Upper lobe of left lung (tissue), 6 donors: Measurements from ENCODE around the gene EYS. TPM values are rescaled to one million over a fixed set of nuclear protein-coding genes. Genes with fewer than 3 reads are reported as not detected.

ENCODE experiments used
- ATAC-seq, 2 donors: fragments of 200-7000 bp; cut with Tn5 transposase; one replicate each; pipeline ENCODE4 v1.9.1; 2022; ENCODE audit warnings: mild to moderate bottlenecking in 2 of 2, moderate library complexity in 2 of 2; ENCODE audit not compliant: low FRiP score in 2 of 2
- DNase-seq, 2 donors: peaks; one replicate each; pipeline ENCODE4 v3.0.0-alpha.2; 2019 to 2020
- H3K27ac ChIP-seq, 4 donors: fragments of 200-600 bp; sonication (generic); one replicate each; pipeline ENCODE4 v1.5.1; 2016 to 2019
- H3K27me3 ChIP-seq, 4 donors: fragments of 200-600 bp; sonication (generic); one replicate each; pipeline ENCODE4 v1.5.1; 2017 to 2019
- H3K36me3 ChIP-seq, 4 donors: fragments of 200-600 bp; sonication (generic); one replicate each; pipeline ENCODE4 v1.5.1; 2016 to 2019
- H3K4me1 ChIP-seq, 4 donors: fragments of 200-600 bp; sonication (generic); one replicate each; pipeline ENCODE4 v1.5.1; 2018 to 2019
- H3K4me3 ChIP-seq, 4 donors: fragments of 200-600 bp; sonication (generic); one replicate each; pipeline ENCODE4 v1.5.1; 2017 to 2019; ENCODE audit warnings: mild to moderate bottlenecking in 2 of 4, moderate library complexity in 1 of 4
- H3K9me3 ChIP-seq, 4 donors: fragments of 200-600 bp; sonication (generic); one replicate each; pipeline ENCODE4 v1.5.1; 2018 to 2019
- EP300 ChIP-seq, 4 donors: sonication (generic); formaldehyde crosslinking; IDR thresholded peaks; one replicate each; pipeline ENCODE4 v1.5.1; 2017; ENCODE audit warnings: antibody characterized with exemption in 4 of 4, control low read depth in 2 of 4
- POLR2A ChIP-seq, 4 donors: fragments of 450-650 bp; IDR thresholded peaks; one replicate each; pipeline ENCODE4 v1.5.1; 2016 to 2017; ENCODE audit warnings: antibody characterized with exemption in 4 of 4, mild to moderate bottlenecking in 2 of 4
- POLR2AphosphoS5 ChIP-seq, 2 donors: sonication (generic); formaldehyde crosslinking; IDR thresholded peaks; one replicate each; pipeline ENCODE4 v1.5.1; 2017; ENCODE audit warnings: antibody characterized with exemption in 2 of 2
- WGBS, 2 donors: methylation state at CpG; one replicate each; pipeline ENCODE4 v1.1.5; 2017 to 2018; 5-methylcytosine and 5-hydroxymethylcytosine counted together
- total RNA-seq, 6 donors: library from RNA; depleted of rRNA in 4 of 6; stranded (reverse); fragments of >200 nt in 4 of 6; gene quantifications; one replicate each; pipeline versions ENCODE4 v1.1.0 to v1.2.1, GENCODE V29; 2016 to 2021
- TF ChIP-seq, protein P1 (sequence below), 6 experiments: fragments of 450-650 bp in 4 of 6; fragments of 200-600 bp in 2 of 6; sonication (generic) in 2 of 6; IDR thresholded peaks; one replicate each; pipeline ENCODE4 v1.5.1; 2016 to 2019; ENCODE audit warnings: antibody characterized with exemption in 6 of 6
- donor health status: DM: no; HTN: no; CAD: no; lungs with moderate emphysema.
- donor health status: DM: no; HTN: yes; CAD: no; lungs with severe emphysema.

EYS gene
- total RNA-seq, 6 donors from 2014 or later, result under 0.01 to 0.46 (median 0.28) TPM; not detected in 2

DNA sequence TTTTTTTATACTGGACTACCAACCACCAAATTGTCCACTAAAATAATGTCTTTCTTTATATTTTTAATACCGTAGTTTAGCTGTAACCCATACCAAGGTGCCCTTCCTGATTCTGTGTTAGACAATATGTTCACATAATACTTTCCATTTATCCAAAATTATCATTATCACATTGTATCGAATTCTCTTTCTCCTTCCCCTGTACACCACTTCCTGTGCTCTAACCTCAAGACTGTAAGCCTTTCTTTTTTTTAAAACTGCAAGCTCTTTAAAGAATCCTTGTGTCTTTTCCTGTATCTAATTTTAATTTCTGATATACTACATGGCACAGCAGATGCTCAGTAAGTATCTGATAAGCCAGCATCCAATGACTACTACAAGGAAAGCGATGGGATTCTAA is 917.5 kb downstream of the EYS start:
- Histone ChIP-seq H3K36me3 (no peaks in the 10 kb centered on the region), H3K4me1 (no peaks in the 10 kb centered on the region), H3K4me3 (no peak overlapping the region), H3K27ac (no peak overlapping the region), H3K9me3 (no peaks in the 10 kb centered on the region), H3K27me3 (no peaks in the 10 kb centered on the region)
- TF ChIP-seq, protein P1, sequence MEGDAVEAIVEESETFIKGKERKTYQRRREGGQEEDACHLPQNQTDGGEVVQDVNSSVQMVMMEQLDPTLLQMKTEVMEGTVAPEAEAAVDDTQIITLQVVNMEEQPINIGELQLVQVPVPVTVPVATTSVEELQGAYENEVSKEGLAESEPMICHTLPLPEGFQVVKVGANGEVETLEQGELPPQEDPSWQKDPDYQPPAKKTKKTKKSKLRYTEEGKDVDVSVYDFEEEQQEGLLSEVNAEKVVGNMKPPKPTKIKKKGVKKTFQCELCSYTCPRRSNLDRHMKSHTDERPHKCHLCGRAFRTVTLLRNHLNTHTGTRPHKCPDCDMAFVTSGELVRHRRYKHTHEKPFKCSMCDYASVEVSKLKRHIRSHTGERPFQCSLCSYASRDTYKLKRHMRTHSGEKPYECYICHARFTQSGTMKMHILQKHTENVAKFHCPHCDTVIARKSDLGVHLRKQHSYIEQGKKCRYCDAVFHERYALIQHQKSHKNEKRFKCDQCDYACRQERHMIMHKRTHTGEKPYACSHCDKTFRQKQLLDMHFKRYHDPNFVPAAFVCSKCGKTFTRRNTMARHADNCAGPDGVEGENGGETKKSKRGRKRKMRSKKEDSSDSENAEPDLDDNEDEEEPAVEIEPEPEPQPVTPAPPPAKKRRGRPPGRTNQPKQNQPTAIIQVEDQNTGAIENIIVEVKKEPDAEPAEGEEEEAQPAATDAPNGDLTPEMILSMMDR (IDR thresholded peaks at IDR 0.05), result no peak
- TF ChIP-seq POLR2AphosphoS5 (IDR thresholded peaks at IDR 0.05), result no peak
- TF ChIP-seq EP300 (IDR thresholded peaks at IDR 0.05), result no peak
- ATAC-seq (no peak), DNase-seq (no peak)
- 62 to 66% methylated on average over 3 of the region's 3 CpGs for whole genome bisulfite sequencing, 2 donors

DNA sequence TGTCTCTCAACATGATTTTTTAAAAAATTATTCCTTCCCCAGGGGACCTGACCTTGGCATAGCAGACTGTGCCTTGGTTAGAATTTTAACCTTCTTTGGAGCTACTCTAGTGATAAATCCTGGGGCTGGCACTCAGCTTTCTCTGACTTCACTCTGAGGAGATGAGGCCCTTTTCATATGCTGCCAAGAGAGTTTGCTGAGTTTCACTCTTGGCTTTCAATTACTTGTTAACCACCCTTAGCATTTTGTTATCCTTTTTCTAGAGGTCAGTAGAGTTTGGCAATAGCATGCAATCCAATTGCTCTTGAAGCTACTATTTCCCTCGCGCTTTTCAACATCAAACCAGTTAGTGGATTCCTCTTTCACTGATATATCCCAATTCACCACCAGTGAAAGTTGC is 920.3 kb downstream of the EYS start:
- DNase-seq, result no peak
- WGBS, 2 donors, result 41 to 68% methylated on average over 2 of the region's 2 CpGs
- H3K4me1 ChIP-seq, result no peaks in the 10 kb centered on the region
- no peaks in the 10 kb centered on the region for H3K36me3 ChIP-seq
- H3K4me3 ChIP-seq, result no peak overlapping the region
- ATAC-seq, result no peak
- H3K27me3 ChIP-seq, result no peaks in the 10 kb centered on the region
- no peak overlapping the region for H3K27ac ChIP-seq
- H3K9me3 ChIP-seq, result no peaks in the 10 kb centered on the region
- no peak for TF ChIP-seq POLR2AphosphoS5 (IDR thresholded peaks at IDR 0.05)
- TF ChIP-seq POLR2A (IDR thresholded peaks at IDR 0.05), result no peak
- TF ChIP-seq, protein P1 (IDR thresholded peaks at IDR 0.05), result no peak
- TF ChIP-seq EP300 (IDR thresholded peaks at IDR 0.05), result no peak

DNA sequence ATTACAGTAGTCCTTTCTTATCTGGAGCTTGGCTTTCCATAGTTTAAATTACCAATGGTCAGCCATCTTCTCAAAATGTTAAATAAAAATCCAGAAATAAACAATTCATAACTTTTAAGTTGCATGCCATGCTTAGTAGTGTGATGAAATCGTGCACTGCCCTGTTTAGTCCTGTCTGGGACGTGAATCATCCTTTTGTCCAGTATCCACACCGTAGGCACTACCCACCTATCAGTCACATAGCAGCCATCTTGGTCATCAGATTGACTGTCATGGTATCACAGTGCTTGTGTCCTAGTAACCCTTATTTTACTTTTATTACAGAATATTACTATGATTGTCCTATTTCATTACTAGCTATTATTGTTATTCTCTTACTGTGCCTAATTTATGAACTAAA is 924.1 kb downstream of the EYS start:
- Histone ChIP-seq H3K27me3 (no peaks in the 10 kb centered on the region), H3K27ac (no peak overlapping the region), H3K36me3 (no peaks in the 10 kb centered on the region), H3K4me1 (no peaks in the 10 kb centered on the region), H3K4me3 (no peak overlapping the region), H3K9me3 (peaks cover 0 to 3% (median 0%) of the 10 kb centered on the region in 4 donors)
- no peak for TF ChIP-seq POLR2AphosphoS5 (IDR thresholded peaks at IDR 0.05)
- TF ChIP-seq, protein P1 (IDR thresholded peaks at IDR 0.05), result no peak
- no peak for TF ChIP-seq POLR2A (IDR thresholded peaks at IDR 0.05)
- no peak for TF ChIP-seq EP300 (IDR thresholded peaks at IDR 0.05)
- DNase-seq, result no peak
- ATAC-seq, result no peak
- 81 to 84% methylated on average over 3 of the region's 3 CpGs for WGBS, 2 donors

DNA sequence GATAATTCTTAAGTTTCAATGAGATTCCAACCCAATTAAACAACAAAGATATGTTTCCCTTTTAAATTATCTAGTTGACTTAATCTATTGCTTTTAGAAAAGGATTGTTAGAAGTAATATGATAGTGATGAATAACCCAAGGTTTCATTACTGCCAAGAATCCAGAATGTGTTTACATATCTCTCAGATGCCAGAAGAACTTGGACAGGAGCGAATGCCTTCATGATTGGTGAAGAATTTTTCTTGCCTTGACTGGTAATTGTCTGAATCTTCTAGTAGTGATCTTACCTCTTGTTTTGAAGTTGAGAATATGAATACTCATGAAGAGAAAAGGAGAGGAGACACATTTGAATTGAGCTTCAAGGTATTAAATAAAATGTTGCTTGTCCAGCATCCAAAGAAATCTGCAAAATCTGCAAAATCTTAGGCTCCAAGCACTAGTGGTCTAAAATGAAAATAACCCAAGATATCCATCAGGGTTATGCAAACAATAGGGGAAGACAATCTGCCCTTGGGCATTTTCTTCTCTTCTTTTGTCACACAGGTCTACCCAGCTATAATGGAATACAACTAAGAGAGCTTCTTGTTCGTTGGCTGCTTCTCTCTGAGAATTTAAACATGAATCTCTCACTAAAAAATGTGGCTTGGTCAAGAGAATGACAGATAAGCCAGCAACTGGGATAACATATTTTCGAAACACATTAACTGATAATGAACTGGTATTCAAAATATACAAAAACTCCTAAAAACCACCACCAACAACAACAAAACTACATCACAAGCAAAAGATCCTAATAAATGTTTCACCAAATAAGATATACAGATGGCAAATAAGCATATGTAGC is 928.9 kb downstream of the EYS start:
- Histone ChIP-seq H3K4me3 (no peak overlapping the region), H3K4me1 (no peaks in the 10 kb centered on the region), H3K27ac (no peak overlapping the region), H3K27me3 (no peaks in the 10 kb centered on the region), H3K9me3 (peaks cover 0 to 3% (median 0%) of the 10 kb centered on the region in 4 donors), H3K36me3 (no peaks in the 10 kb centered on the region)
- 42 to 46% methylated on average over 3 of the region's 3 CpGs for WGBS, 2 donors
- TF ChIP-seq POLR2AphosphoS5 (IDR thresholded peaks at IDR 0.05) (no peak), EP300 (IDR thresholded peaks at IDR 0.05) (no peak), POLR2A (IDR thresholded peaks at IDR 0.05) (no peak)
- TF ChIP-seq, protein P1 (IDR thresholded peaks at IDR 0.05), result no peak
- DNase-seq (no peak), ATAC-seq (no peak)

DNA sequence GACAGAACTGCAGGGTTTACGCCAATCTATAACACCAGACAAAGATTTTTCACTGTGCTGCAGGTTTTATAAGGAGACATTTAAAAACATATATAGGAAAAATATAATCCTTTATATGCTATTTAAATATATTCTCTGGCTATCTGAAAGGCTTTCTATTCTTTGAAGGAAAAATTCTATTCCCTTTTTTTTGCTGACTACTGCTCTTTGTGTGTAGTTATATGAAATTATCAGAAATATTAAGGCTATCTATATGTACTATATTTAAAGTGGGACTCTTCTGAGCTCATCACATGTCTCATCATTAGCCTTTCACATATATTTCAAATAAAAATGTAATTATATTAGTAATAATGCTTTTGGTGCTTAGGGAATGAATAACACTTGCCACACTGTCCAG is 930.7 kb downstream of the EYS start:
- Histone ChIP-seq H3K4me3 (no peak overlapping the region), H3K9me3 (peaks cover 0 to 3% (median 0%) of the 10 kb centered on the region in 4 donors), H3K4me1 (no peaks in the 10 kb centered on the region), H3K27ac (no peak overlapping the region), H3K36me3 (no peaks in the 10 kb centered on the region), H3K27me3 (no peaks in the 10 kb centered on the region)
- DNase-seq (no peak), ATAC-seq (no peak)
- TF ChIP-seq POLR2A (IDR thresholded peaks at IDR 0.05) (no peak), POLR2AphosphoS5 (IDR thresholded peaks at IDR 0.05) (no peak), EP300 (IDR thresholded peaks at IDR 0.05) (no peak)
- TF ChIP-seq, protein P1 (IDR thresholded peaks at IDR 0.05), result no peak
- 78 to 89% methylated on average over 1 of the region's 1 CpG for WGBS, 2 donors
